HG03442 (cell line): ENCODE data around the gene SURF6.

Source experiments
- ATAC-seq: cut with Tn5 transposase; IDR thresholded peaks from one replicate; pipeline ENCODE4 v1.9.1; 2021; ENCODE audit warnings: mild to moderate bottlenecking, moderate library complexity; ENCODE audit not compliant: unreplicated experiment

The SURF6 gene

DNA sequence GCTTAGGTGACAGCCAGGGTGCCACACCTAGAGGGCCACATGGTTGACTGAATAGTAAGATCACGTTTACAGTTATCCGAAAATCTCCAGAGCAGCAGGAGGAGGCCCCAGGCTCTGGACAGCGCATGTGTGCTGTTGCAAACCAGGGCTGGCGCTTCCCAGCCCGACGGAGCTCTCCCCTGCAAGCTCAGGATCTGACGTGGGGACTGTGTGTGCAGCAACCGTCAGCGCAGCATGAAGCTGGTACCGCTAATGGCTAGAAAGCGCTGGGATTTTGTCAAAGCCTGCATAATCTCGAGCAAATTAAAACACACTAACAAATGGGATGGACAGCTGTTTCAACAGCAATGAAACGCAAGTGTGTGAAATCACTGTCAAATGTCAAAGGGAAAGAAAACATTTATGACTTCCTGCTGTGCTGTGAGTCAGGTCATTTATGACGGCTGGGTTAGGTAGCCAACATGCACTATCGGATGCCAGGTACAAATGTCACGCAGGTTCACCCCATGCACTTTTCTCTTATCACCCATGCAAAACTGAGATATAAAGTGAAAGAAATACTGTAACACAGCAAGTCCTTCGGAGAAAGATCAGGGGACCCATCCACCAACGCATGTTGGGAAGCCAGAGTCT, 32.4 kb upstream of the SURF6 start:
- no peak for ATAC-seq

DNA sequence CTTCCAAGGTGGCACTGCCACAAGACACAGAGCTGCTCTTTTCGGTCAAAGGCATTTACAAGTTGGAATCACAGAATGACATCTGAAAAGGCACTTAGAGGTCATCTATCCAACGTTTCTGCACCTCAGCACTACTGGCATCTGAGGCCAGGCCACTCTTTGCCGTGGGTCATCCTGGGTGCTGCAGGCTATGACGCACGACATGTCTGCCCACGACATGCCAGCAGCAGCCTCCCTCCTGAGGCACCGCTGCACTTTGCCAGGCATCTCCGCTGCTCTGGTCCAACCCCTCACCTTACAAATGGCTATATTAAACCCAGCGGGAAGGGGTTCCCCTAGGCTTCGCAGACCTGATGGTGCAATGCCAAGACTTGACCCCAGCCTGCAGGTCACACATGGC, 31.8 kb upstream of the SURF6 start:
- no peak for ATAC-seq

DNA sequence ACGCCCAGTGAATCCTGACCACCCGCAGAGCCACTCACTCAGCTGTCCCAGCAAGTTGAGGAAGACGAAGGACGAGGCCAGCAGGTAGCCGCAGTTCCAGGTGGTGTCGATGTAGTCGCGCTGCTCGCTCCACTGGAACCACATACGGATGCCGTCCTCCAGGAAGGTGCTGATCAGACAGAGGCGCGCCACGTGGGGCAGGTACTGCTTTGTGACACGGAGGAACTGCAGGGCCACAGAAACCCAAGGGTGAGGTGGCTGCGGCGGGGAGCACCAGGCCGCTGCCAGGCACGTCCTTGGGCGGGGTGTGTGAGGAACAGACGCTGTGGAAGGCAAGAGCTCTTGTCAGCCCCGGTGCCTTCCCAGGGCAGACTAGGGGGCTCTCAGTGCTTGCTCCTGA, 31.2 kb upstream of the SURF6 start:
- no peak for ATAC-seq

DNA sequence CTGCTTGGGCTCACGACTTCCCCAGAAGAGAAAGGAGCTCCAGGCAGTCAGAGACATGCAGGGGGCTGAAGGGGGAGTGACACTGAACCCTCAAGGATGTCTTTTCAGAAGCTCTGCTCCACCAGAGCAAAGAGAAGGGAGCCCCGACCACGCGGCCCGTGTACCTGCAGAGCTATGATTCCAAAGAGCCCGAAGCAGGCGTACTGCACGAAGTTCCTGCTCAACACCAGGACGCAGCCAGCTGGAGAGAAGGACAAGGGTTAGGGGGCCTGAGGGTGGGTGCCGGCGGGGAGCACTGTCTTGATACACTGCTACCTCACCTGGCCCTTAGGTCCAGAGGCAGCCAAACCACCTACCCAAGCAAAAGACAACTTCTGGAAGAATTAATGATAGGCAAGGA, 30.4 kb upstream of the SURF6 start:
- no peak for ATAC-seq

DNA sequence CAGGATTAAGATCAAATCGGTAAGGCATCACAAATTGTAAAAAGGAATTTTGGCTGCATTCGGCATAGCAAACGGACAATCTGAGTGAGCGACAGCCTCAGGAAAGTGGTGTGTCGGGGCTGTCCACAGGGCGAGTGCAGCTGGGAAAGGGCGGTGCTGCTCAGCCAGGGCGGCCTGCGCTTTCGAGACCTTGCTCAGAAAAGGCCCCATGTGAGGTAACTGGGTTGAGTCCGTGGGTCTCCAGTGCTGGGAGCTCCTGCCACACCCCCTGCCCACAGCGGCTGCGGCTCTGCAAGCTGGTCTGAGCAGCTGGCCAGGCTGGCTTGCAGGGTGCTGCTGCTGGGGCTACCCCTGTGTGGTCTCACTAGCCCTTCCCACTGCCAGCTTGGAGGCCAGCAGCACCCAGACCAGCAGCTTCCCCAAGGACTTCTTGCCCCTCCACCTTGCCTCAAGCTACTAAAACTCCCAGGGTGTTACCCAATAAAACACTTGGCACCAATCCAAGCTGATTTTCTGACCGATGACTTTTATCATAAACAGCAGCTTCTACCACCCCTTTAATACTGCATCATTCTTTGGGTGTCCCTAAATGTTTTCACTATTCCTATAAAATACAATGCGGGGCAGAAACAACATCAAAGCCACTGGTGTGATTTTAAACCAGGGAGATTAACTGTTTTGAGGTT, 26.5 kb upstream of the SURF6 start:
- ATAC-seq, result no peak

DNA sequence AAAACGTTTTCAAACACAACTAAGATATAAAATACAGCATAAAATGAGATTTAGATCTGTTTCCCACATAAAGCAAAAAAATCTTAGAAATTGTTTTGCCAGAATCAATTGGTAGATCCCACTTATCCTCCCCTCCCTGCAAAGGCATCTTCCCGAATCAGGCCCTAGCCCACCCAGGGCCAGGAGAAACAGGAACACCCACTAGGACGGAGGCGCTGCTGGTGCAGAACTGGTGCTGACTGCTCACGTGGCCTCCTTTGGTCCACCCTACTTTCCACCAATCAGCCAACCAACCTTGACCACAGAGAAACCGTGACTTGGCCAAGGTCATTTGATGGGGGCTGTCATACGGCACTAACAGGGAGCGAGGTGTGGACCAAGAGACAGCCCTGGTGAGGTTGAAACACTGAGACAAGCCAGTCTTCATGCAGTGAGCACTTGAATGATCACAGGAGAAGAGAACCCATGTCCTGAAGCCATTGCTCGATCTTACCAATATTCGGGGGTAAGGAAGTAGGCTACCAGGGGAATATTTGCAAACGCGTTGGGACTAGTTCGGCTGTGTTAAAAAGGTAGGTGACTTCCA, 25.6 kb upstream of the SURF6 start:
- ATAC-seq, result no peak

DNA sequence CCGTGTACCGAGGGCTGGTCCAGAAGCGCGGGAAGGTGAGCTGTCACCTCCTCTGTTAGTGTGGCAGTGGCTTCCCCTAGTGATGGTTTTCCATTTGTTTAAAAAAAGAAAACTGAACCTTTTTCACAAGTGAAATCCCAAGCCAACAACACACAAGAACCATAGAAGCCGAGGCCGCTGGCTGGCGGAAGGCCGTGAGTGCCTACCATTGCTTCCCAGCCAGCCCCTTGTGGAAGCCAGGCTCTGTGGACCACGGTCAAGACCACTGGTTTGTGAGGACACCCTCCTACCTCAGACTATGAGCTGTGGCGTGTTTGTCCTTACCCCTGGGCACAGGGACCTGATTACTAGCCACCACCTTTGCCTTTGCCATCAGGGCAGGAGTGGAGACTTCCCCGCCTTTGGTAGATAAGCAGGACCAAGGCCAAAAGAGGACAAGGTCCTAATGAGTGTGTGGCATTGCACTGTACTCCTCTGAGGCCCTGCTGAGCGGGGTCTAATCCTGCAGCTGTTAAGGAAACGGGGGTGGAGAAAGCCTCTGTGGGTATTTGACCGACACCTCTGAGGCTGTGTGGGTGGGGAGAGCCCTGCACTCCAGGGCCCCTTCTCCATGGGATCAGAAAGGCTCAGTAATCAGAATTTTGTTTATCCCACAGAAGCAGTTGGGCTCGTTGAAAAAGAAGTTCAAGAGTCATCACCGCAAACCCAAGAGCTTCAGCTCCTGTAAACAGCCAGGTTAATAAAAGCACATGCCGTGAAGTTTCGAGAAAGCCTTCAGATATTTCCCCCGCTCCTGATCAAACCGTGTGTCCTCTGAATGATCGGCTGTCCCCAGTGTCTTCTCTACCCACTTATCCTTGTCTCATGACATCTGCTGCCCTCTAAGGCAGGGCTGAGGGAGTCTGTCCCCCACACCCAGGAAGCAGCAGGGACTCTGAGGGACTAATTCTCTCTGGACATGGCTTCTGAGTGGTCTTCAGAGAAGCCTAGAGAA, 24.7 kb upstream of the SURF6 start:
- ATAC-seq, result no peak

DNA sequence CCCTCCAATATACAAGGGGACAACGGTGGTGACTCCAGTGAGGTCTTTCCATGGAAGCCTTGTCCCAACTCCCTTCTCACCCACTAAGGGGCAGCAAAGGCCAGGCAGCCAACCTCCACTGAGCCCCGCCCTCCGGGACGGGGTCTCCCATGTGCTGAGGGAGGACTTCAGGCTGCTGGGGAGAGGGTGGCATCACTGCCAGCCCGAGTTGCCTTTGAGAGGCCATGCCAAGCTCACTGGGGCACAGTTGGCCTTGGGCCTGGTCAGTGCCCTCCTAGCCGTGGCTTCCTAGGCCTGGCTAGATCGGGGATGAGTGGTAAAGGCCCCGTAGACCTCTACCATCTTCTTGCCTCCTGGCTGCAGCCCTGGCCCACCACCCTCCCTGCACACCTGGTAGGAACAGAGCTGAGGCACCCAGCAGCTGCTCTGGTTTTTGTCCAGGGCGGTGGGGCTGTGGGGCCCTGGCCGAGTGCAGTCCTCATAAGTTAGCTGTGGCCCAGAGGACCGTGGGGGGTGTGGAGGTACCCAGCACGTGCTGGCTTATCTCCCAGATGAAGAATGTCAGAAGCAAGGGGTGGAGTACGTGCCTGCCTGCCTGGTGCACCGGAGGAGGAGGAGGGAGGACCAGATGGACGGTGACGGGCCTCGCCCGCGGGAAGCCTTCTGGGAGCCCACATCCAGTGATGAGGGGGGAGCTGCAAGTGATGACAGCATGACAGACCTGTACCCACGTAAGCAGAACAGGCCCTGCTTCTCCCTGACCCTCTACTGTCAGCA, 23.6 kb upstream of the SURF6 start:
- no peak for ATAC-seq

DNA sequence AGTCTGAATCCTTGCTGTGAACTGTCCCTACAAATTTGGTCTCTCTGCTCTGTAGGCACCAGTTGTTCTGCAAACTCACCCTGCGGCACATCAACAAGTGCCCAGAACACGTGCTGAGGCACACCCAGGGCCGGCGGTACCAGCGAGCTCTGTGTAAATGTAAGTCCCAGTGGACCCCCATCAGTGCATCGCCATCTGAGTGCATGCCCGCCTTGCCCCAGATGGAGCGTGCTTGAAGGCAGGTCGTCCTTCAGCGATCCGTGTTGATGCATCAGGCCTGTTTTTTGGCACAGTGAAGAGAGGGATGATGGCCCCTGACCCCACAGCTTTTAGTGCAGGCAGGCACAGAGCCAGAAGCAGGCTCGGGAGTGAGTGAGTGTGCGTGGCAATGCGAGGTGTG, 21.7 kb upstream of the SURF6 start:
- no peak for ATAC-seq

DNA sequence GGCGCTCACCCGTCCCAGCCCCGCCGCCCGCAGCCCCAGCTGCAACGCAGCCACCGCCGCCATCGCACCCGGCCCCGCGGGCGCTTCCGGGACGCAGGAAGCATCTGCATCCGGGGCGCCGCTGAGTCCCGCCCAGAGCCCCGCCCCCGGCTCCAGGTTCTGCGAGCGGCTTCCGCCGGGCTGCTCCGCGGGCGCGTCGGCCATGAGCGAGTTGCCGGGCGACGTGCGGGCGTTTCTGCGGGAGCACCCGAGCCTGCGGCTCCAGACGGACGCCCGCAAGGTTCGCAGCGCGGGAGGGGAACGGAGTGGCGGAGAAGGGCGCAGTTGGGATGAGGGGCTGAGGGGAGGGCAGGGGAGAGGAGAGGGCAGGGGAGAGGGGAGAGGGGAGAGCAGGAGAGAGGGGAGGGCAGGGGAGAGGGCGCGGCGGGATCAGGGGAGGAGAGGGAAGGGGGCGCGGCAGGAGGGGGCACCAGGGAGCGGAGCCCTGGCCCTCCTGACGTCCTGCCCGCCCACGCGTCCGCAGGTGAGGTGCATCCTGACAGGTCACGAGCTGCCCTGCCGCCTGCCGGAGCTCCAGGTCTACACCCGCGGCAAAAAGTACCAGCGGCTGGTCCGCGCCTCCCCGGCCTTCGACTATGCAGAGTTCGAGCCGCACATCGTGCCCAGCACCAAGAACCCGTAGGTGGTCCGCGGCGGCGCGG, 20.6 kb upstream of the SURF6 start, which contains the start of the genes SURF1 and SURF2:
SURF1 (minus strand) TSS at position 97 of the 701 bp plus-strand sequence; CDS start at position 63, 34 bp downstream.
SURF2 (plus strand) TSS at position 160 of the 701 bp plus-strand sequence; CDS start at position 203, 43 bp downstream.
- peak; percentile 45 for ATAC-seq

DNA sequence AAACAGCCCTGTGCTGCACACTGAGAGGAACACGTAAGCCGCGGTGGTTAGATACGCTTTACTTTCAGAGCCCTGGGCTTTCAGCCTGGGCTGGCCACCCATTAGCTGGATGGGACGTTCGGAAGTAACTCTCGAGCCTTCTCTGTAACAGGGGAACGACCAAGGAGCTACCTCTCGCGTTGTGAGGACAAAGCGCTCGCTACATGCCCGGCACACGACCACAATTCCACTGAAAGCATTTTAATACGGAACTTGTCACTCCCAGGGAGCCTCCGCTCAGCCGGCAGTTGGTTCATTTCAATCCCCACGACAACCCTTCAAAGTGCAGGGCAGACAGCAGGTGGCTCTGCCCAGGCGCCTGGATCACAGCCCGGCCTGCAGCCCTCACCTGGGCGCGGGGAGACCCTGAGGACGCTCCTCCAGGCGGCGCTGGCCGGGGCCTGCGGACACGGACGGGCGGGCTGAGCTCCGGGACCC, 19.9 kb upstream of the SURF6 start:
- peak; percentile 27 for ATAC-seq

DNA sequence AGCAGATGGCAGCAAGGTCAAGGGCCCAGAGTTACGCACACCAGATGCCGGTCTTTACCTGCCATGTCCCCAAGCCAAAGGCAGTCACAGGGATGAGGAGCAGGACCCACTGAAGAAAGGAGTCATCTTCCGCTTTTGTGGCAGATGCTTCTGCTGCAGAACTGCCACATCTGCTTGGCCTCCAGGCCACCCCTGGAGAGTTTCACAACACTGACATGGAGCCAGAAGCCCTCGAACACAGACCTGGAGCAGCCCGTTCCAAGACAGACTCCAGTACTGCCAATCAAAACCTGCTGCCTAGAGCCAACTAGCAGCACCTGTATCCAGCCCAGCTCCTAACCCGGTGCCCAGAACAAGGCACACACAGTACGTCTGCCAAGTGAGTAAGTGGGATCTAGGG, 18.8 kb upstream of the SURF6 start:
- ATAC-seq, result no peak

DNA sequence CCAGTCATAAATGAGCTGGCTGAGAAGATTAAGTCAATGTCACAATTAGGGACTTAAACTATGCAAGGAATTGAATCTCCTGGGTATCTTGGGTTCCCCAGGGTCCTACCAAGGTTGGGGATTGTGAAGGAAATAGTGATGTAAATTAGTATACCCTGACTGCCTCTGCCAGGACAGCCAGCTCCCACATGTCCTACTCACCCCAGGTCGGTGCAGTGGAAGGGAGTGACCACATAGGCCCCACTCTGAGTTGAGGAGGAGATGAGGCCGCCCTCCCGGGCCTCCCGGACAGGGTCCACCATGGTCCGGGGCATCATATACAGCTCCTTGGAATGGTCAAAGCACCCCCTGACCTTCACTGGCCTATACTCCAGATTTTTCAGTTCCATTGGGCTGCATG, 17.6 kb upstream of the SURF6 start:
- ATAC-seq, result no peak

DNA sequence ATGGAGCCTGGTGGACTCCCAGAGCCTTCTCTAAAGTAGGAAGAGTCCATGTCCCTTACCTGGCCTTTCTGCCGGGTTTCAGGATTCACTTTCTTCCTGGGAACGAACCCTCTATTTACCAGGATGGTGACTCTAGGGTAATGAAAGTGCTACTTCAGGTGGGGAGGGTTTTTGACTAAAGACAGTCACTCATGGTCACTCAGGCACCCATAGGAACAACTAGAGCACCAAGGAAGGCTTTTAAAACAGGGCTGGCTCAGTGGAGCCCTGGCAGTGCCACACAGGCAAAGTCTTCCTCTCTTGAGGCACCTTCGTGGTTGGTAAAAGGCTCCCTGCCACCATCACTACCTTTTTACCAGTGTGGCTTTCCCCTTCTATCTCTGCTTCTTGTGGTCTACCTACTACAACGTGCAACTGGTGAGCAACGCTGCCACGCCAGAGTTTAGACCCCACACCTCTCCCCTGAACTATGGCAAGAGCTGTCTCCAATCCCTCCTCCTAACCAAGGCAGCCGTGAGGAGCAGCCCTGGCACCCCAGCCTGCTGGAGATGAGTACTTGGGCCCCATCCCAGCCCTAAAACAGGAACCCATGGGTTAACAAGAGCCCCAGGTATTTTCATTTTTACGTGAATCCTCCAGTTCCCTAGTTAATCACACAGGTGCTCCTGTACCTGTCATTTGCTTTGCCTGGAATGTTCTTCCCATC, 16.8 kb upstream of the SURF6 start:
- no peak for ATAC-seq

DNA sequence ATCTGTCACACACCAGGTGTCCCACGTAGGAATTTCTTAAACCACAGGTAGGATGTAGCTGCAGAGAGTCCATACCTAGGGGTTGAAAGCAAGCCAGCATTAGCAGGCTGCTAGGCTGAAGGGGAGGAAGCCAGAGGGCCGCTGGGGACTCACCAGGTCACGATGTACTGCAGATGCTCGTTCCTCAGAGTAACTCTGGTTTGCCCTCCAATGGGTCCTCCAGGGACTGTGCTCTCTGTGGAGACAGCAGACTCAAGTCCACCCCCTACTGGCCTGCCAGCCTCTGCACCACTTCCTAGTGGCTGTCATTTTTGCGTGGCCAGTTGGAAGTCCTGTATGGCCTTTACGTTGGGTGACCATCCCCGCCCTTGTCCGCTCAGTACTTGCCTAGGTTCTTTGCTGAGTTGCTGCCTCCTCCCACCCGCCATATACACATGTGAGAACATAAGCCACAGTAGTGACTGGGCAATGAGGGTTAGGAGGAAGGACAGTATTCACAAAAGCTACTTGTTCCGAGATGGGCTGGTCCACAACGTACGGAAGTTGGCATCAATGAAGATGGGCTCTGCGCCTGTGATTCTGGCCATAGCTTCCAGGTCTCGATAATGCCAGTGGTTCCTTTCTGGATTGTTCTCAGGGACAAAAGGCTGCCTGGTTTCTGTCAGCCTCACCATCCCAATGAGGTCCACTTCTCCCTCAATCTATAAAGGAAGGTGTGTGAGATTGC, 16.1 kb upstream of the SURF6 start:
- no peak for ATAC-seq

DNA sequence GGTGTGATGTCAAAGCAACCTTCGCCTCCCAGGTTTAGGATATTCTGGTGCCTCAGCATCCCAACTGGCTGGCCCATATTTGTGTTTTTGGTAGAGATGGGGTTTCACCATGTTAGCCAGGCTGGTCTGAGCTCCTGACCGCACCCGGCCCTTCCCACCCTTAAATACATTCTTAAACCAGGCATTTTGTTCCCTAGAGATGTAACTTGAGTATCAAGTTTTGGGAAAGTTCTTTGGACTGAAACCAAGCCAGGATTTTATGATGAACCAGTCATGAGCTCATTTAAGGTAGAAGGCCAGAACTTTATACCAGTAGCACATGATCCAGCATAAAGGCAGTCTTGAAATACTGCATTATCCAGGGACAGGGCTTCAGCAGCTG, 15.5 kb upstream of the SURF6 start:
- ATAC-seq, result no peak

DNA sequence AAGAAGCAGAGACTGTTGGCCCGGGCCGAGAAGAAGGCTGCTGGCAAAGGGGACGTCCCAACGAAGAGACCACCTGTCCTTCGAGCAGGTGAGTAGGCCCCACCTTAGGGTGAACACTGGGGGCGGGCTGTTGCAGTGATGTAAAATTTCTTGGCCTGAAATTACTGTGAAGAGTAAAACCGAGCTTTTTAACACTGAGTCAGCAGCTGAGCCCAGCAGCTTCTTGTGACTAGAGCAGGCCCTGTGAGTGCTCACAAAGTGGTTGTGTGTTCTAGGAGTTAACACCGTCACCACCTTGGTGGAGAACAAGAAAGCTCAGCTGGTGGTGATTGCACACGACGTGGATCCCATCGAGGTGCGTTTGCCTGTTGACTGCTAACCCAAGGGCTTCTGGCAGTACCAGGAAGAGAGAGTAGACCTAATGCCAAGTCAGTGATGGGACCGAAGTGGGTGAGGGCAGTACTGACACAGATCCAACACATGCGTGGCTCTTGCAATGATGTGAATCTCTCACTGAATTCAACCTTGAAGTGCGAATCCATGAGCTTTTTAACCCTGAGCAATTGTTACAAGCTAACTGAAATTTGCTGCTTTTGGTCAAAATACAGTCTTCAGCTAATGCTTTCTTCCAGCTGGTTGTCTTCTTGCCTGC, 14.1 kb upstream of the SURF6 start:
- ATAC-seq, result no peak
